OCI-LY7 (cell line): ENCODE data around the gene SMOC2.

Experiments
- EZH2phosphoT487 ChIP-seq: fragments of 200-600 bp; sonication (generic); IDR thresholded peaks from 2 replicates; pipeline ENCODE4 v1.6.1; 2018; ENCODE audit warnings: low read depth, borderline replicate concordance, mild to moderate bottlenecking, mixed run types, antibody characterized with exemption, low read length, moderate library complexity, mixed read lengths
- TF ChIP-seq, protein P1 (sequence below): fragments of 200-600 bp; sonication (generic); conservative IDR thresholded peaks from 2 replicates; pipeline ENCODE4 v1.5.1; 2014; ENCODE audit warnings: mild to moderate bottlenecking, antibody characterized with exemption, low read length, moderate library complexity, mixed read lengths

- TF ChIP-seq, protein P1, sequence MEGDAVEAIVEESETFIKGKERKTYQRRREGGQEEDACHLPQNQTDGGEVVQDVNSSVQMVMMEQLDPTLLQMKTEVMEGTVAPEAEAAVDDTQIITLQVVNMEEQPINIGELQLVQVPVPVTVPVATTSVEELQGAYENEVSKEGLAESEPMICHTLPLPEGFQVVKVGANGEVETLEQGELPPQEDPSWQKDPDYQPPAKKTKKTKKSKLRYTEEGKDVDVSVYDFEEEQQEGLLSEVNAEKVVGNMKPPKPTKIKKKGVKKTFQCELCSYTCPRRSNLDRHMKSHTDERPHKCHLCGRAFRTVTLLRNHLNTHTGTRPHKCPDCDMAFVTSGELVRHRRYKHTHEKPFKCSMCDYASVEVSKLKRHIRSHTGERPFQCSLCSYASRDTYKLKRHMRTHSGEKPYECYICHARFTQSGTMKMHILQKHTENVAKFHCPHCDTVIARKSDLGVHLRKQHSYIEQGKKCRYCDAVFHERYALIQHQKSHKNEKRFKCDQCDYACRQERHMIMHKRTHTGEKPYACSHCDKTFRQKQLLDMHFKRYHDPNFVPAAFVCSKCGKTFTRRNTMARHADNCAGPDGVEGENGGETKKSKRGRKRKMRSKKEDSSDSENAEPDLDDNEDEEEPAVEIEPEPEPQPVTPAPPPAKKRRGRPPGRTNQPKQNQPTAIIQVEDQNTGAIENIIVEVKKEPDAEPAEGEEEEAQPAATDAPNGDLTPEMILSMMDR = no peak
- no peak for TF ChIP-seq EZH2phosphoT487
Measured at GRCh38 chr6:168611691-168612090, 170.7 kb downstream of the SMOC2 start.
